ENCODE results near the gene UNKL.

Gene UNKL

GRCh38 chr16:1320658-1321240 is 93.8 kb downstream of the UNKL start:
- DNase-seq = no peak

- DNase-seq = no peak
Measured at GRCh38 chr16:1320097-1320496, 94.4 kb downstream of the UNKL start.

DNA sequence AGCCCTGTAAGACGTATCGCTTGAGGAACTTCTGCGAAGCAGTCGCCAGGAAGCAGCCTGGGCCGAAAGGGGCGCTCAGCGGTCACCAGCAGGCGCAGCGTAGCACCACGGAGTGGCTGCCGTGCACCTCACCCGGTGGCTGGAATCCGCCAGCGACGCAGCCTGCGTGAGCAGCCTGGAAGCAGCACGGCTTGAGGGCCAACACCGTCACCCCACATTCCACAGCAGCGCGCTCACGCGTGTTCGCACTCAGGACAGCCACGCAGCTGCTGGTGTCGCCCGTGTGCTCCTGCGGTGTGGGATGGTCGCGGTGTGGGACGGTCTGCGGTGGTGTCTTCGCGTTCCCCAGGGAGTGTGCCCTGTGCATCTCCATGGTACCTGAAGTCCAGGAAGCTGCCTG is 95.5 kb downstream of the UNKL start:
- DNase-seq = no peak

GRCh38 chr16:1318268-1318545 is 96.3 kb downstream of the UNKL start:
- DNase-seq = no peak

GRCh38 chr16:1317479-1318267 is 96.8 kb downstream of the UNKL start:
- DNase-seq = no peak

DNA sequence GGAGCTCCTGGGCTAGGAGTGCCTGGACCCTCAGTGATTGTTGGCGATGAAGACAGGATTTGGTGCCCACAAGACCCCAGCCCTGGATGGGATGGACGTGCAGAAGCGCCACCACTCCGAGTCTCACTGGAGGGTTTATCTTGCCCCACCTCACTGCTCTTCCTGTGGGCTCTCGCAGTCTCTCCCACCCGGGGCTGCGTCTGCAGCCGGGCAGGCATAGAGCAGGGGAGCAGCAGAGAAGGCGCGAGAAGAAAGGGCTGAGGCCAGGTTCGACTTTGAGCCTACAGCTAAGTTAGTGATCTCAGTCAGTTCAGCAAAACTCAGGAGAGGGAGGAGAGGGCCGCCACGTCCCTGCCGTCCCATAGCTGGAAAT is 98.5 kb downstream of the UNKL start:
- no peak for DNase-seq

DNA sequence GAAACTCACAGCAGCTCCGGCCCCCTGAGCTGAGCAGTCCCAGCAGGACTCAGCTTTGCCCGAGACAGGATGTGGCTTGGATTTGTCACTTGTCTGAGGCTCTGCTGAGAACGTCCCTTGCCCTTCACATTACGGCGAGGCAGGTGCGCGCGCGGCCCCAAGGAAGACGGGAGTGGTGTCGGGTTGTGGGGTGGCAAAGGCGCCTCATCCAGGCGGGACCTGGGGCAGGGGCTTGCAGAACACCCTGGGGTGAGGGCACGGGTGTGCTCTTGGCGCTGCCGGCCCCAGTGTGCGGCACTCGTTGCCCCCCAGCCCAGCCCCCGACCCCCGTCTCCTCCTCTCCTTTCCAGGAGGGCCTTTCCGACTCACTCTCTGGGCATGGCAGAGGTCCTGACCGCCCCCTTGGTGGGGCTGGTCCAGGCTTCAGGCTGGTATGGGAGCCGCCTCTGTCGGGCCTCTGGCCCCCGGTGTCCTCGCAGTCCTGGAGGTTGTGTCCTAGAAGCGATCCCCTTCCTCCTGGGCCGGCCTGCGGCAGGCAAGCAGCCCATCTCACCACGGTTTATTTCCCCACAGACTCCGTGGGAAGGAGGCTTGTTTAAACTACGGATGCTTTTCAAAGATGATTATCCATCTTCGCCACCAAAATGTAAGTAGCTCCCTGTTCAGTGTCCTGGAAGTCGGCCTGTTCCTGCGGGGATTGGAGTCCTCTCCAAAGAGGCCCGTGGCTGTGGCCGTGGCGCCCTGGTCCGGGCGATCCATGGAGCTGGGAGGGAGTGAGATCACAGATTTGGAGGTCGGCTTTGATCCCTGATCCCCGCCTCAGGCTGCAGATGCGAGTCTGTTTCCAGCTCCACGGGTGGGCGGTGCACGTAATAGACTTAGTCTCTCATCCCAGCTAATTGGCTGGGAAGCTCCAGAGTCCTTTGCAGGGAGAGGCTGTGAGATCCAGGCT is 99.1 kb downstream of the UNKL start:
- no peak for DNase-seq

DNA sequence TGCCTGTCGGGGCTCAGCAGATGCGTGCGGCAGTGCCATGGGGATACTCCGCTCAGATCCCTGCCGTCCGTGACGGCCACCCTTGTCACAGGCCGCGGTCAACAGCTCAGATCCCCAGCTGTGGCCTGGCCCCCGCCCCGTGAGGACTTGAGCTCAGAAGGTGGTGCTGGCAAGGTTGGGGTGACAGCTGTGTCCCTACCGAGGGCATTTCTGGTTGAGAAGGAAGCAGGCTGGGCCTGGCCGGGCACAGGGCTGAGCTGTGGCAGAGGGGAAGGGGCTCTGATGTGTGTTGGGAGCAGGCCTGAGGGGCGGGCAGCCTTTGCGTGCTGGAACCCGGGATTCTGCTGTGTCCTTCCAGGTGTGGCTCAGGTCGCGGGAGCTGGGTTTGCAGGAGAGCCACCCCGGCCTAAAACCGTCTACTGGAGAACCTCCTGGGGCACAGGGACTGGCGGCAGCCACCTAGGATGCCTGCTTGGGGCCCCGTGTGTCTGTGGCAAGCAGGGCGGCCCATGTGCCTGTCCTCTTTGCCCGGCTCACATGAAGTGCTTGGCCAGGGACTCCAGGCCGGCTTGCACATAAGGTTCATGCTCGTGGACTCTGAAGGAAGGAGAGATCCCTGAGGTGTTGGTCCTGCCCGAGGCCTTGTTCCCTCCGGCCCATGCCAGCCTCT is 100.0 kb downstream of the UNKL start:
- DNase-seq = no peak

DNA sequence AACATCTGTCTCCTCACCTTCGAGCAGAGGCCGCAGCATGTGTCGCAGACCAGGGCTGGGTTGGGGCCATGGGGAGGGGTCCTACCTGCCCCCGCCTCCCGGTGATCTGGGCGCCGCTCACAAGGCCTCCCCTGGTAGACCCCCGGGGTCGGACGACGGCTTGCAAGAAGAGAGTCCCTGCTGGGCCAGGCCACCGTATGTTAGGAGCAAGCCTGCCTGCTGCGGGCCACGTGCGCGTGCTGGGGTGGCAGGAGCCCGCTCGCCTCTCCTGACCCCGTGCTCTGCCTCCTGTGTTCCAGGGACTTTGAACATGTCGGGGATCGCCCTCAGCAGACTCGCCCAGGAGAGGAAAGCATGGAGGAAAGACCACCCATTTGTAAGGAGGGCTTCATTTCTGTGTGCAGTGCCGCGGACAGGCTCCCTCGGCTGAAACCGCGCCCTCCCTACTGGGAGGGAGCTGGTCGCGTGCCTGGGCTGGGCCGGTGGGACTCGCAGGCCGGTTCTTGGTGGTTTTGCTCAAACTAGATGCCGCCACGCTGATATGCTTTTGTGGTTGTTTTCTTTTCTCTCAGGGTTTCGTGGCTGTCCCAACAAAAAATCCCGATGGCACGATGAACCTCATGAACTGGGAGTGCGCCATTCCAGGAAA is 100.7 kb downstream of the UNKL start:
- DNase-seq = no peak
